ENCODE measurements around the gene CDCA8. TPM values are rescaled to one million over a fixed set of nuclear protein-coding genes. Genes with fewer than 3 reads are reported as not detected.

Gene CDCA8
- total and polyA plus RNA-seq, 9 of the 15 experiments (the other 6 are each of a cell fraction or from before 2014, with no cell fraction given) = 26.4 to 148 (median 81.8) TPM

DNA sequence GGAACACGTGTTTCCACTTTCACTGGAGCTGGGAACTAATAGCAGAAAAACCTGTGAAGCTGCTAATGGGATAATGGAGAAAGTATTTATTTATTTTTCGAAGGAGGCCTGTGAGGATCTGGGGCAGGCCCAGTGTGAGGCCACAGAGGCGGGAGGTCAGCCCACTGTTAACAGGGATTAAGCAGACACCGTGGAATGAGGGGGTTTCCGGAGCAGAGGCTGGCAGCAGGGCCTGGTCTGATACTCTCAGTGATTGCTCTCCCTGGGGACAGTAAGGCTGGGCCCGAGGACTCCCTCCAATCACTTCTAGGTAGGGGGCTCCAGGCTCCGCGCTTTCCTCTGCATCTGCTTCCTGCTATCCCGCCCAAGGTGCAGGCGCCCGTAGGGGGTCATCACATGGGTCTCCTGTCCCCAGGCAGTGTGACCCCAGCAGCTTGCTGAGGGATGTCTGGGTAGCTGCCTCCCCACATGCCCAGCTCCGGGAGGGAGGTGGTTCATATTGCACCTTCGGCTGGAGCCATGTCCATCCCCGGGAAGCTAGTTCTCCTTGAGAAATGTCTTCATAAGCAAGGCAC lies 28.8 kb upstream of the CDCA8 start:
- H3K4me2 ChIP-seq (ENCODE audit: insufficient read depth, low read length) = no peak overlapping the region
- WGBS (ENCODE audit: insufficient coverage, low coverage, missing lambda C conversion rate) = 6% methylated on average over 14 of the region's 14 CpGs
- no TSS peak for BruUV-seq (replicated peaks)
- no peaks in the 10 kb centered on the region for H3K9me3 ChIP-seq (replicated peaks; ENCODE audit: control insufficient read depth, insufficient read depth, low read depth, low read length)
- H3K27me3 ChIP-seq (ENCODE audit: control insufficient read depth in 2 of 2, insufficient read depth in 2 of 2, low read length in 2 of 2) = peaks cover 53 to 87% of the 10 kb centered on the region in 2 experiments
- no peaks in the 10 kb centered on the region for H3K36me3 ChIP-seq (ENCODE audit: control insufficient read depth, insufficient read depth, low read length)
- DNase-seq (ENCODE audit: extremely low read depth in 1 of 4, low spot score in 3 of 4) = no peak
- H3K27ac ChIP-seq (ENCODE audit: extremely low read depth, low read depth, low read length) = no peak overlapping the region
- no peak overlapping the region for H3K4me3 ChIP-seq
- intact Hi-C loops (cut with micrococcal nuclease) (no loop called here), in situ Hi-C loops (cut with MboI) (no loop called here)
- no peaks in the 10 kb centered on the region; the same call in 1 of the 2 replicates for H4K20me1 ChIP-seq (replicated peaks; ENCODE audit: control insufficient read depth, insufficient read depth, low read length)
- no peaks in the 10 kb centered on the region for H3K79me2 ChIP-seq (ENCODE audit: control insufficient read depth, insufficient read depth, low read length)
- no peaks in the 10 kb centered on the region; a peak in 2 of 5 replicates for H3K4me1 ChIP-seq (replicated peaks in 1 of 2; ENCODE audit: control insufficient read depth in 2 of 2, insufficient read depth in 2 of 2, low read length in 2 of 2)
- no peaks in the 10 kb centered on the region for H3K9me1 ChIP-seq (ENCODE audit: control insufficient read depth, insufficient read depth, low read length)
- ChIA-PET CTCF (ENCODE audit: low intra/inter-chr PET ratio) (no interaction called here), POLR2A (no interaction called here)
- H2AFZ ChIP-seq (ENCODE audit: low read depth, low read length) = no peak overlapping the region
- peak overlapping the region in 1 of 2 experiments; percentile 27; a peak in 2 of 4 replicates for H3K9ac ChIP-seq (ENCODE audit: insufficient read depth in 1 of 2, low read depth in 2 of 2, low read length in 2 of 2)
- ATAC-seq = no peak
- FAIRE-seq = no peak
- TF ChIP-seq CEBPG (CRISPR knock-in tag; IDR thresholded peaks at IDR 0.05) (no peak), CEBPG (tag; conservative IDR thresholded peaks at IDR 0.05 in 1 of 2, IDR thresholded peaks at IDR 0.05 in 1 of 2) (no peak), GTF2A2 (tag; IDR thresholded peaks at IDR 0.05) (no peak), ETV5 (CRISPR knock-in tag; IDR thresholded peaks at IDR 0.05; ENCODE audit: low read depth) (no peak), TCF7L2 (IDR thresholded peaks at IDR 0.05; ENCODE audit: low read depth, low read length) (no peak), ZNF311 (CRISPR knock-in tag; IDR thresholded peaks at IDR 0.05) (no peak), SMAD2 (IDR thresholded peaks at IDR 0.05; ENCODE audit: low read depth, low read length) (no peak), ZFP36 (IDR thresholded peaks at IDR 0.05; ENCODE audit: low read depth, low read length, partially characterized antibody) (no peak), PHB (CRISPR knock-in tag; IDR thresholded peaks at IDR 0.05) (no peak), U2AF2 (optimal IDR thresholded peaks at IDR 0.05; ENCODE audit: low read depth, low read length) (no peak)
- TF ChIP-seq, protein P1, sequence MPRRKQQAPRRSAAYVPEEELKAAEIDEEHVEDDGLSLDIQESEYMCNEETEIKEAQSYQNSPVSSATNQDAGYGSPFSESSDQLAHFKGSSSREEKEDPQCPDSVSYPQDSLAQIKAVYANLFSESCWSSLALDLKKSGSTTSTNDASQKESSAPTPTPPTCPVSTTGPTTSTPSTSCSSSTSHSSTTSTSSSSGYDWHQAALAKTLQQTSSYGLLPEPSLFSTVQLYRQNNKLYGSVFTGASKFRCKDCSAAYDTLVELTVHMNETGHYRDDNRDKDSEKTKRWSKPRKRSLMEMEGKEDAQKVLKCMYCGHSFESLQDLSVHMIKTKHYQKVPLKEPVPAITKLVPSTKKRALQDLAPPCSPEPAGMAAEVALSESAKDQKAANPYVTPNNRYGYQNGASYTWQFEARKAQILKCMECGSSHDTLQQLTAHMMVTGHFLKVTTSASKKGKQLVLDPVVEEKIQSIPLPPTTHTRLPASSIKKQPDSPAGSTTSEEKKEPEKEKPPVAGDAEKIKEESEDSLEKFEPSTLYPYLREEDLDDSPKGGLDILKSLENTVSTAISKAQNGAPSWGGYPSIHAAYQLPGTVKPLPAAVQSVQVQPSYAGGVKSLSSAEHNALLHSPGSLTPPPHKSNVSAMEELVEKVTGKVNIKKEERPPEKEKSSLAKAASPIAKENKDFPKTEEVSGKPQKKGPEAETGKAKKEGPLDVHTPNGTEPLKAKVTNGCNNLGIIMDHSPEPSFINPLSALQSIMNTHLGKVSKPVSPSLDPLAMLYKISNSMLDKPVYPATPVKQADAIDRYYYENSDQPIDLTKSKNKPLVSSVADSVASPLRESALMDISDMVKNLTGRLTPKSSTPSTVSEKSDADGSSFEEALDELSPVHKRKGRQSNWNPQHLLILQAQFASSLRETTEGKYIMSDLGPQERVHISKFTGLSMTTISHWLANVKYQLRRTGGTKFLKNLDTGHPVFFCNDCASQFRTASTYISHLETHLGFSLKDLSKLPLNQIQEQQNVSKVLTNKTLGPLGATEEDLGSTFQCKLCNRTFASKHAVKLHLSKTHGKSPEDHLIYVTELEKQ (CRISPR knock-in tag; IDR thresholded peaks at IDR 0.05) = no peak
- TF ChIP-seq, protein P2, sequence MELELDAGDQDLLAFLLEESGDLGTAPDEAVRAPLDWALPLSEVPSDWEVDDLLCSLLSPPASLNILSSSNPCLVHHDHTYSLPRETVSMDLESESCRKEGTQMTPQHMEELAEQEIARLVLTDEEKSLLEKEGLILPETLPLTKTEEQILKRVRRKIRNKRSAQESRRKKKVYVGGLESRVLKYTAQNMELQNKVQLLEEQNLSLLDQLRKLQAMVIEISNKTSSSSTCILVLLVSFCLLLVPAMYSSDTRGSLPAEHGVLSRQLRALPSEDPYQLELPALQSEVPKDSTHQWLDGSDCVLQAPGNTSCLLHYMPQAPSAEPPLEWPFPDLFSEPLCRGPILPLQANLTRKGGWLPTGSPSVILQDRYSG (tag; conservative IDR thresholded peaks at IDR 0.05; ENCODE audit: low read depth) = no peak
- TF ChIP-seq, protein P3, sequence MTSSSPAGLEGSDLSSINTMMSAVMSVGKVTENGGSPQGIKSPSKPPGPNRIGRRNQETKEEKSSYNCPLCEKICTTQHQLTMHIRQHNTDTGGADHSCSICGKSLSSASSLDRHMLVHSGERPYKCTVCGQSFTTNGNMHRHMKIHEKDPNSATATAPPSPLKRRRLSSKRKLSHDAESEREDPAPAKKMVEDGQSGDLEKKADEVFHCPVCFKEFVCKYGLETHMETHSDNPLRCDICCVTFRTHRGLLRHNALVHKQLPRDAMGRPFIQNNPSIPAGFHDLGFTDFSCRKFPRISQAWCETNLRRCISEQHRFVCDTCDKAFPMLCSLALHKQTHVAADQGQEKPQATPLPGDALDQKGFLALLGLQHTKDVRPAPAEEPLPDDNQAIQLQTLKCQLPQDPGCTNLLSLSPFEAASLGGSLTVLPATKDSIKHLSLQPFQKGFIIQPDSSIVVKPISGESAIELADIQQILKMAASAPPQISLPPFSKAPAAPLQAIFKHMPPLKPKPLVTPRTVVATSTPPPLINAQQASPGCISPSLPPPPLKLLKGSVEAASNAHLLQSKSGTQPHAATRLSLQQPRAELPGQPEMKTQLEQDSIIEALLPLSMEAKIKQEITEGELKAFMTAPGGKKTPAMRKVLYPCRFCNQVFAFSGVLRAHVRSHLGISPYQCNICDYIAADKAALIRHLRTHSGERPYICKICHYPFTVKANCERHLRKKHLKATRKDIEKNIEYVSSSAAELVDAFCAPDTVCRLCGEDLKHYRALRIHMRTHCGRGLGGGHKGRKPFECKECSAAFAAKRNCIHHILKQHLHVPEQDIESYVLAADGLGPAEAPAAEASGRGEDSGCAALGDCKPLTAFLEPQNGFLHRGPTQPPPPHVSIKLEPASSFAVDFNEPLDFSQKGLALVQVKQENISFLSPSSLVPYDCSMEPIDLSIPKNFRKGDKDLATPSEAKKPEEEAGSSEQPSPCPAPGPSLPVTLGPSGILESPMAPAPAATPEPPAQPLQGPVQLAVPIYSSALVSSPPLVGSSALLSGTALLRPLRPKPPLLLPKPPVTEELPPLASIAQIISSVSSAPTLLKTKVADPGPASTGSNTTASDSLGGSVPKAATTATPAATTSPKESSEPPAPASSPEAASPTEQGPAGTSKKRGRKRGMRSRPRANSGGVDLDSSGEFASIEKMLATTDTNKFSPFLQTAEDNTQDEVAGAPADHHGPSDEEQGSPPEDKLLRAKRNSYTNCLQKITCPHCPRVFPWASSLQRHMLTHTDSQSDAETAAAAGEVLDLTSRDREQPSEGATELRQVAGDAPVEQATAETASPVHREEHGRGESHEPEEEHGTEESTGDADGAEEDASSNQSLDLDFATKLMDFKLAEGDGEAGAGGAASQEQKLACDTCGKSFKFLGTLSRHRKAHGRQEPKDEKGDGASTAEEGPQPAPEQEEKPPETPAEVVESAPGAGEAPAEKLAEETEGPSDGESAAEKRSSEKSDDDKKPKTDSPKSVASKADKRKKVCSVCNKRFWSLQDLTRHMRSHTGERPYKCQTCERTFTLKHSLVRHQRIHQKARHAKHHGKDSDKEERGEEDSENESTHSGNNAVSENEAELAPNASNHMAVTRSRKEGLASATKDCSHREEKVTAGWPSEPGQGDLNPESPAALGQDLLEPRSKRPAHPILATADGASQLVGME (CRISPR knock-in tag; IDR thresholded peaks at IDR 0.05) = no peak

Measured in K562 (cell line).